Cerebellar cortex (tissue), 1 donor: ENCODE data around the gene CD207.
A peak's percentile ranks its signal among the peaks of the same experiment; 100 is the strongest.
"Not testable (repeated sequence)": the region's sequence is repeated elsewhere in the genome, so short reads cannot be mapped to it uniquely, and the experiment has no call there.

Source experiments
- DNase-seq: peaks from one replicate; pipeline ENCODE4 v3.0.0-alpha.2; 2015; ENCODE audit warnings: low spot score

Gene CD207

DNA sequence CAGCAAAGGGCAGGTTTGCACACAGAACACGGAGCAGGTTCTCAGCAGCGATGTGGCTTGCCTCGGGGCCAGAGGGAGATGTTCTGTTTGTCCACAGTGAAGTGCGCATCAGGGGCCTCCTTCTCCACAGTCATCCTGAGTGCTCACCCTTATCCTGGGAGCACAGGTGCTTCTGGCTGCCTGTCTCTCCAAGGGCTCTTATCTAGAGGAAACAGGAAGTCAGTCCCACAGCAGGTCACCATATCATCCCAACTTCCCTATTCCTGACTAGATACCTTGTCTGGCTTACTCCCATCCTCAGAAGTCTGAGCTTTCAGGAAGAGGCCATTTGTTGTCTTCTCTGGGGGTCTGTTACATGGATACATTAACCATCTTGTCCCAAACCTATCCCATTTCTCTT is at the start of gene CD207:
Gene CD207, minus strand, starts transcription at position 174 of the 400 bp plus-strand sequence. Its CDS starts 40 bp downstream, at position 134.
- DNase-seq, result no peak

DNA sequence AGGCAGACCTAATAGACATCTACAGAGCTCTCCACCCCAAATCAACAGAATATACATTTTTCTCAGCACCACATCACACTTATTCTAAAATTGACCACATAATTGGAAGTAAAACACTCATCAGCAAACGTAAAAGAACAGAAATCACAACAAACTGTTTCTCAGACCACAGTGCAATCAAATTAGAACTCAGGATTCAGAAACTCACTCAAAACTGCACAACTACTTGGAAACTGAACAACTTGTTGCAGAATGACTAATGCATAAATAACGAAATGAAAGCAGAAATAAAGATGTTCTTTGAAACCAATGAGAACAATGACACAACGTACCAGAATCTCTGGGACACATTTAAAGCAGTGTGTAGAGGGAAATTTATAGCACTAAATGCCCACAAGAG is 42.9 kb upstream of the CD207 start:
- not testable (repeated sequence) for DNase-seq

DNA sequence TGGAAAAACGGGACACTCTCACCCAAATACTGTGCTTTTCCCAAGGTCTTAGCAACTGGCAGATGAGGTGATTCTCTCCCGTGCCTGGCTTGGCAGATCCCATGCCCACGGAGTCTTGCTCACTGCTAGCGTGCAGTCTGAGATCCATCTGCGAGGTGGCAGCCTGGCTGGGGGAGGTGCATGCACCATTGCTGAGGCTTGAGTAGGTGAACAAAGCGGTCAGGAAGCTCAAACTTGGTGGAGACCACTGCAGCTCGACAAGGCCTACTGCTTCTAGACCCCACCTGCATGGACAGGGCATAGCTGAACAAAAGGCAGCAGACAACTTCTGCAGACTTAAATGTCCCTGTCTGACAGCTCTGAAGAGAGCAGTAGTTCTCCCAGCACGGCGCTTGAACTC is 40.5 kb upstream of the CD207 start:
- DNase-seq, result not testable (repeated sequence)

DNA sequence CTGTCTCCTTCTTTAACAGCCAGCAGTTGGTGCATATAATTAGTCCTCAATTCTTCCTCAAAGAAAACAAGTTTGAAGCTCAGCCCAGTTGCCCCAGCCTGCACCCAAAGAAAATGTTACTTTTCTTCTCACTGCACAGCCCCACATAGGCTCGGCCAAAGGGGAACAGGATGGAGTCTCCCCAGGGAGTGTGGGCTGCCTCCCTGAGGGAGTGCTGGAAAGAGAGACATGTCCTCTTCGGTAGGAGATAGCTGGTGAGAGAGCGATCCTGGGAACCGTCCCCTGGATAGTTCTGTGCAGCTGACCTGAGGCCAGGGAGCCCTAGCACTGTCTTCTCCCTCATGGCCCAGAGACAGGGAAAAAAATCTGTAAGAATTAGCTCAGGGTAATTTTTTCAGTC is 37.9 kb upstream of the CD207 start:
- no peak for DNase-seq

DNA sequence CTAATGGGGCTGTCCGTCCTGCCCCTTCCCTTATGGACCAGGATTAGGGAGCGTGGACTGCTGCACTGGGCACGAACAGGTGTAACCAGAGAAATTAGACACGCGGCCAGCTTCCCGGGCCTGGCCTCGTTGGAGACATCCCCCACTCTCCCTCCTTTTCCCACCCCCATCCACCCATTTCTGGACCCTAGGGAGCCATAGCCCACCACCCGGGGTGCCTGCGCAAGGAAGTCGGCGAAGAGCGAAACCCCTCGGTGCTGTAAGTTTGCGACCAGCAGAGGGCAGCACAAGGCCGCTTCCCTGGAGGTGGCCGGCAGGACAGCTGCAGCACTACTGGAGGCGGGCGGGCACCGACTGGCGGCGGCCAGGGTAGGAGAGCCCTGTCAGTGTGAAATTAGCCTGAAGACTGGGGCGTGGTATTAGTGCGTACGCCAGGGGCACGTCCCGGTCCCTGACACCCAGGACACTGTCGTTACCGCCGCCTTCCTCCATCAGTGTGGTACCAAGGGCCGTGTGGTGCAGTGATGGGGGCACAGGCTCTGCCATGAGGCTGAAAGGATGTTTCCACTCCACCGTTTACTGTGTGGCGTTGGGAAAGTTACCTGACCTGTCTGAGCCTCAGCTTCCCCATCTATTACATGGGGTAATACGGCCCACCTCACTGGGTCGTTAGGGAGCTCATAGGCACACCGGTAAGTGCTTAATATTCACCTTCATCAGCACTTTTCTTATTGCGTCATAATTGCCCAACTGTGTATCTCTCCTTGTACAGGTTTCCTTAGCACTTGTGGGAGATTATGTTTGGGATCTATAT is 36.0 kb upstream of the CD207 start:
- DNase-seq, result peak; percentile 66

DNA sequence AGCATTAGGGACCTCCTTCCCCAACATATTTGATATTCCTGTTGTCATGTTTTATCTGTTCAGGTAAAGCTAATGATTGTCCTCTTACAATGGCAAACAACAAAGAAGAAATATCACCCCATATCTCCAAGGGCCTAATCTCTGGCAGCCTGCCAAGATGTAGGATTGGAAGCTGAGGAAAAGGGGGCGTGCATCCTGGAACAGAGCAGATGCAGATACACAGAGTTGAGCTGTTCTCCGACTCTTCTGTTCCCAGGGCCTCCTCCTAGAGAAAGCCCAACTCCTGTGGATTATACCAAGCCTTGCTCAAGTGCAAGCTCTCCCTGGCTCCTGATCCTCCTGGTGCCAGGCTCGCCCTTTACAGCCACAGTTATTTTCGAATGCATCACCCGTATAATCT is 35.2 kb upstream of the CD207 start:
- DNase-seq, result no peak

DNA sequence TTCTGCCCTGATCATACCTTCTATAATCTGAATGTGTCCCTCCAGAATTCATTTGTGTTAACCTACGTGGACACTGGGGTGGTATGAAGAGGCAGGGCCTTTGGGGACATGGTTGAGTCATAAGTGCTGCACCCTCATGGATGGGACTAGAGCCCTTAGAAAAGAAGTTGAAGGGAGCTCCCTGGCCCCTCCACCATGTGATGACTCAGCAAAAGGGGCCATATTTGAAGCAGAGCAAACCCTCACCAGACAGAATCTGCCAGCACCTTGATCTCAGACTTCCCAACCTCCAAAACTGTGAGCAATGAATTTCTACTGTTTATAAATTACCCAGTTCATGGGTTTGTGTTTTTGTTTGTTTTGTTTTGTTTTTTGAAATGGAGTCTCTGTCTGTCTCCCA is 33.4 kb upstream of the CD207 start:
- DNase-seq, result no peak

DNA sequence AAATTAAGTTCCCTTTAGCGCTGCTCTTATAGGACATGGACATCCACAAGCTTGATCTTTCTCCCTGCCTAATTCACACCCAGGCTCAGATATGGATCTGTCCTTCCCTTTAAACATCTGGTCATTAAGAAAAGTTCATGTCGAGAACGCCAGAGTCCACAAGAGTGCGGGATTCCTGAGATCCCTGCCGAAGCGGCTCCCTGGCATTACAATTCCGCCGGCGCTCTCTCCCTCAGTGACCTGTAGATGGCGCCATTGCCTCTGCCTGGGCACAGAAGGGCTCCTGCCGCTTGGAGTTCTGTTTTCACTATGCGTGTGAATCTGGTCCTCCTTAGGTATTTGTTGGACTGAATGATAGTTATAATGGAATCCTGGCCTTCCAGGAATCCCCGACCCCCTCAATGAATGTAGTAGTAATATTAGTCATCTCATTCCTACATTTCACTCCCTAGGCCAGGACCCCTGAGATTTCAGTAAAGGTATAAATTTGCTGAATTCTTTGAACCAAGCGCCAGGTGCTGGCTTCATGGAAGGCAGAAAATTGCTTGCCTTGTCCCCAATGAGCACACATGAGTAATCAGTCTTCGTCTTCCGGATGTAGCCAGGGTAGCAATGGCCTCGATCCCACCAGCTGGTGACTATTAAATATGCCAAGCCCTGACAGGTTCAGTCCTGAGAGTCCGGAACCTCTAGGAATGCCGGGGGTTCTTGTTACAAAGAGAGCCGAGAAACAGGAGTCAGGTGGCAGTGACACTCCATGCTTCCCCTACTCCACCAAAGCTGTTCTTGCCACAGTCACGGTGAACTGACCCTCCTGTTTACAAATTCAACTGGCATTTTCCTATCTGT is 26.4 kb upstream of the CD207 start:
- DNase-seq, result peak; percentile 86

DNA sequence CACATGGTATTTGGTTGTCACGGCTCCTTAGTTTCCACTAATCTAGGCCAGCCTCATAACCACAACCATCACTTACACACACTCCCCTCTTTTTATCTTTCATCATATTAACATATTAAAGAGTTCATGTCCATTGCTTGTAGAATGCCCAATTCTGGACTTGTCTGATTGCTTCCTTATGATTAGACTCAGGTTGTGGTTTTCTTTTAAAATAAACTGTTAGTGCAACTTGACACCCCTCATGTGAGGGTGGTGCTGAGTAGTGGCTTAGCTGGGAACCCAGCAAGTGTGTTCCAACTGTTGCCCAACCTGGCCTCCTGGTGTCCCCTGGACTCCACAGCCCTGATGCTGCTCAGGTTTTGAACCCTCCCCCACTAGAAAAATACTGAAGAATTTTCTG is 20.1 kb upstream of the CD207 start:
- no peak for DNase-seq

DNA sequence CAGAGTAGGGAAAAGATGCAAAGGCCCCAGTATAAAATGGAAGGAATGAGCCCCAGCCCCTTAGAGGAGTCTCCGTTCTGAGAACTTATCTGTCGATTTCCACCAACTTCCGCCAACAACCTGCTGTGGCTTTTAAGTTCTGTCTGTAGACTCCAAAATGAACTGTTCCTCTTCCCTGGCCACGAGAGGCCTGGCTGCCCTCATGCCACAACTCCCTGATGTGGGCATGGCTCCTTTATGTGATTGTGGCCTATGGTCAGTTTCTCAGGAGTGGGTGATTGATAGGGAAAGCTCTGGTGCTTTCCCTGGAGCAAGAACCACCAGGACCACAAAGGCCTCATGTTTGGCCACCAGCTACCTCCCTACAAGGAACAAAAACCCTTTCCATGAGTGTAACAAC is 18.8 kb upstream of the CD207 start:
- DNase-seq, result no peak

DNA sequence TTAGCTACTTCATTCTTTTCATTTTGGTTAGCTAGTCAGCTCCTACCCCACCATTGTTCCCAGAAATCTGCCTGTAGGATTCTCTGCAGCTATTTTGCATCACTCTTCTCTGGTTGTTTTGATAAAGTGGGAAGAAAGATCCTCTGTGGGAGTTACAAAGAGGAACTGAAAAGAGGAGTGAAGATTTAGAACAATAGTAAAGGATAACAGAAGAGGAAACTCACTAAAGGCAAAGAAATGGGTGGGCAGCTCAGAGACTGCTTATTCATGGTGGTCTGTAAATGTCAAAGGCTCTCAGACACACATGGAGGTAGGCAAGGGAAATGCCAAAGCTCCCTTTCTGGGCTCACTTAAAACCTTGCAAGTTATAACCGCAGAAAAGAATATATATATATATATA is 17.2 kb upstream of the CD207 start:
- no peak for DNase-seq

DNA sequence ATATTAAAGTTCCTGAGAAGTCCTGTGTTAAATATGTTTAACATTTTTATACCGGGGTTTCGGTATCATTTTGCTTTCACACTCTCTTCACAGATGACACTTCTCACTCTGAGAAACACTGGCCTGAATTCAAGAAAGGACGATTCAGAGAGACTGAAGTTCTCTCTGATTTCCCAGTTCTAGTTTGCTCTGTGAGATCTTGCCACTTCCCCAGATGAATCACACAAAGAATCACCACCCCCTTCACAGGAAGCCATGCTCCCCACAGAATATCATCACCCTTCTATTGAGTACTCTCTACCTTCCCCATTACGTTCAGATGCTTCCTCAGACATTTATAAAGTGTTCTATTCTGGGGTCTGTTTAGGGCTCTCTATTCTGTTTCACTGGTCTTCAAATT is 16.1 kb upstream of the CD207 start:
- no peak for DNase-seq

DNA sequence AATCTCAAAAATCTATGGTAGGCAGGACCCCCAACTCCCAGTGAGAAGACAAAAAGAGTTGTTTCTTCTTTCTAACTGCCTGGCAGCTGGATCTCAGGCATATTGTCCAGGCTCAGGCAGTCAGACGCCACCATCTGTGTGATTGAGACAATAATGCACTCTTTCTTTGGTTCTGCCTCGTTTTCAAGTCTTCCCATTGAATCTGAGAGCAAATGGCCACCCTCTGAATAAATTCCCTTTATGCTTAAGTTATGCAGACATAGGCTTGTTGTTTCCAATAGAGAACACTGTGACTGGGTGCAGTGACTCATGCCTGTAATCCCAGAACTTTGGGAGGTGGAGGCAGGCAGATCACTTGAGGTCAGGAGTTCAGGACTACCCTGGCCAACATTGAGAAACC is 15.3 kb upstream of the CD207 start:
- no peak for DNase-seq

DNA sequence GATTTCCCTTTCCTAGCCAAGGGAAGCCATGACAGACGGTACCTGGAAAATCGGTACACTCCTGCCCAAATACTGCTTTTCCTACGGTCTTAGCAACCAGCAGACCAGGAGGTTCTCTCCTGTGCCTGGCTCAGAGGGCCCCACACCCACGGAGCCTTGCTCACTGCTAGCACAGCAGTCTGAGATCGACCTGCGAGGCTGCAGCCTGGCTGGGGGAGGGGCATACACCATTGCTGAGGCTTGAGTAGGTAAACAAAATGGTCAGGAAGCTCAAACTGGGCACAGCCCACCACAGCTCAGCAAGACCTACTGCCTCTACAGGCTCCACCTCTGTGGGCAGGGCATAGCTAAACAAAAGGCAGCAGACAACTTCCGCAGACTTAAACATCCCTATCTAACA is 6.8 kb upstream of the CD207 start:
- DNase-seq, result no peak

DNA sequence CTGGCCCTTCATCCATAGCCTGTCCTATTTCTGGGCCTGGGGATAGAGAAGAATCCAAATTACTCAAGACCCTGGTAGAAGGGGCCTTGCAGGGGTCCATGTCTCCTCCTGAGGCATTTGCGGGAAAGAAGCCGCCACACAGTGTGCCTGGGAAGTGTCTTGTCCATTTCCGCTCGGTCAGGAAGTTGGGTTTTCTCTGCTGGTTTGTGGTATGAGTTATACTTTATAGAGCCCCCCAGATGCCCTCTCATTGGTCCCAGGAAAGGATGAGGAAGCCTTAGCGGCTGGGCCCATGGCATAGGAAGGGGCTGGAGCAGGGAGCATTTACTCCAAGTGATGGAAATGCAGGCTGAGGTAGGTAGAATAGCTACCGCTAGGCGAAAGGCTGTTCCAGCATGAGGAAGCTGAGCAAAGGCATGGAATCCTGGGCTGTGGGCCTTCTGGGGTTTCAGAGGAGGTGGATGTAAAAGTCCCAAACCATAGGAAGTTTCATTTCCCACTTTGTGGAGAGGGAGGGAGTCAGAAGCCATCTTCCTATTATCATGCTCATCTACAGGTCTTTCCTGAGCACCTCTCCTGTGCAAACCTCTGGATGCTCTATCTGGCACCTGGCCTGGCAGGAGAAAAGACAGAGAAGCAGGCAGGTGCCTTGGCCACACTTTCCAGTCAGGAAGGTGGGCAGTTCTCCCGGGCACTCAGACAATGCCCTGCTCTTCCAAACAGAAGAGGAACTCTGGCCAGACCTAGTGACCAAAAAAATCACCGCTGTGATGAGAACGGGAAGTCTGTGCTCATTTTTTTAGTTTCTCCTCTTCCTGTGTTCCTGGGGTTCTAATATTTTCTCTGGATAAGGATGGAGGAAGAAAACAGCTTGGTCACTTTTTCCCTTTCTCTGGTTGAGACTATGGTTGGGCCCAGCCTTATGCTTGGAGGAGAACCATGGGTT is 2.6 kb upstream of the CD207 start:
- no peak for DNase-seq

DNA sequence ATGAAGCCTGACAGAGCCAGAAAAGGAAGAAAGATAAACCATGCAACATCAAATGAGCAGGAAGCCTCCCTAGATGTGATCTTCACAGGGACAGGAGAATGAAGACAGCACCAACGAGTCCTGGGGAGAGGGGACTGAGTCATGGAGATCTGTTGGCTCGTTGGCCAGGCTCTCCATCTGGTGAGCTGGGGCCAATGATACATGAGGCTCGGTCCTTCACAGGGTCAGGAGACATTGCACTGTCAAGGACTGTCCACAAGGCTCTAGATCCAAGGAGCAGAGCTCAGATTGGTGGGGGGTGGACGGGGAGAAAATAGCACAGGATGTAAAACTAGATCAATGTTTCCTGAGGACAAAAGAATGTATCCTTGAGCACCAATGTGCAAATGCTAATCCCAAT is 735 bp downstream of the CD207 start:
- no peak for DNase-seq

DNA sequence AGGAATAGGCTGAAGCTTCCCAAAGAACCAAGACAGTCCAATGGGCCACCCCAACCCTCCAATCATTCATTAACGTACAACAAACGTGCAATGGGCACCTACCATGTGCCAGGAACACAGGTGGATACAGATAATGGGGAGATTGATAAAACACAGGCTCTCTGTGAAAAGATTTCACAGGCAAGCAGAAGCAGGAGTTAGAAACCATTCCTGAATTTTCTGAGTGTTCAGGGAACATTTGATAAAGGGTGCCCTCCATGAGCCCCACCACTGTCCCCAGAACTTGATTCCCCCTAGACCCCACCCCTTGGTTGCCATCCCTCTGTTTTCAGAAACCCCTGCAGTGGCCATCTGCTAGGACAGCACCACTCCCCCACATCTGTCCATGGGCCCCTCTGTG is 1.5 kb downstream of the CD207 start:
- no peak for DNase-seq

DNA sequence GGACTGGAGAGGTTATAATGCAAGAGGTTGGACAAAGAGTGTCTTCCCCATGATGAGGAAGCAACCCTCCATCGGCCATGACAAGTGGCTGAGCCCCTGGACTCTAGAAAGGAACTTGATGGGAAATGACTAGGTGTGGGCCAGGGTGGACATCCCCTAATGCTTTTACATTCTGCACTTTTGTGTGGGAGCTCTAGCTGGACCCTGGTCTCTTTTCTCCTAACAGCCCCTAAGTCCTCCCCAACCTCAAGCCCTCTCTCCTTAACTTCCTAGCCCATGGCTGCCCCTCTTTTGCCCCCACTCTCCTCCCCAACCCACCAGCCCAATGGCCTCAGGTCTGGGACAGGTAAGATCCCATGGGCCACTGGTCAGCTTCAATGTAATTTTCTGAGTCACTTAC is 2.4 kb downstream of the CD207 start:
- no peak for DNase-seq

DNA sequence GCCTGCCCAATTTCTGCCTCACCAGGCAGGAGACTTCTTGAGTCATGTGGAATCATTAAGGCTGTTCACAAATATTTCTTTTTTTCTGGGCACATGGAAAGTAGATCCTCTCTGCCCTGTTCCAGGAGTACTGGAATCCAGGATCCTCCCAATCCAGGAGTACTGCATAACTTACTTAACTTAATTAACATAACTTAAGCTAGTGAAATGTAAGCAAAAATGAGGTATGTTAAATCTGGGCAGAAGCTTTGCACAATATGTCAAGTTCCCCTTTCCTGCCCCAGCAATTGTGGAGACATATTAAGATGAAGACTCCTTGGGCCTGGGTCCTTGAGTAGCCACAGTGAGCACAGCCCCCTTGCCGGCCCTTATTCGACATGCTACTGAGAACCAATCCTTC is 3.2 kb downstream of the CD207 start:
- DNase-seq, result no peak

DNA sequence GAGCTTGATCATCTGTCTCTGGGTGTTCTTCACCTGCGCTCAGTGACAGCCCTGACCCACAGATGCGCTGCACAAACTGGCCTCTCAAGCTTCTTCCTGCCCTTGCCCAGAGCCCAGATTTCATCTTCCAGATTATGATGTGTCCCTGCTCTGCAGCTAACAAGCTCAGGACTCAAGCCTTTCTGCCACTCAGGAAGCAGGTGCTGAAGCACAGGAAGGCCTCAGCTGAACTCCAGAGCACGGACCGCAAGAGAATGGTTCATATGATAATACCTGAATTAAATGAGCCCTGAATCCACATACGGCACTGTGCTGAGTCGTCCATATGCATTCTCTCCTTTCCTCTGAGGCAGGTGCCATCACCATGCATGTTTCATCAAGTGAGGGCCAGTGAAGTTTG is 3.8 kb downstream of the CD207 start:
- DNase-seq, result no peak

DNA sequence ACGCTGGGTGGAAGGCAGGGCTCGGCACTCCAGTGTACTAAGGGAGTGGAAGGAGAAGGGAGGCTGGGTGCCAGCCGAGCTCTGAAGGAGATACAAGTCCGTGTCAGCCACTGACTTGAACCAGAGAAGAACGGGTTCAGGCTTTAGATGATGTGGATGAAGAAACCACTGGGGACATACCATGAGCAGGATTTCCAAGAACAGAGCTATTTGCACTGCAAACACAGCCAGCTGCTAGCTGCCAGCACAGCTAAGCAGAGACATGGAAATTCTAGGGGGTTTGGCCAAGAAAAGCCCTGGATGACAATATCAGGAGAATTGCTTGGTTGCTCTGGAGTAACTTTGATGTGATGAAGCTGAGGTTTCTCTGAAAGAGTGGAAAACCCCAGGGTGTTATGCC is 5.2 kb downstream of the CD207 start:
- no peak for DNase-seq

DNA sequence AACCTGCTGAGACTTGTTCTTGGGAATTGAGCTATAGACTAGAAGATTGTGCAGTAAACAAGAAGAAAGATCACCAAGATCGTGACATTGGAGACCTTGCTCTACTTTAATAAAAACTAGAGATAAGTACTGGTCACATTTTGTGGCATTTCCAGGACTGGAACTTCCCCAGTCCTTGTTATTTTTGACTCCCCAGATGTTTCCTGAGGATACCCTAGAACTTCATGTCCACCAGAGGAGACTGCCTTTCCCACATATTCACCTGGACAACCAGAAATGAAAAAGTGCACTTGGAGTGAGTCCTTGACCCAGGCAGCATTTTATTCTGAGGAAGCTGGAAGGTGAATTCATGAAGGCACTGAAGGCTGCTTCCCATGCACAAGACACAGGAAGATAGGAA is 5.7 kb downstream of the CD207 start:
- DNase-seq, result no peak
